Mucosa of rectum (tissue), 2 donors: ENCODE data around the gene PCDH9.
"Not testable (repeated sequence)": the region's sequence is repeated elsewhere in the genome, so short reads cannot be mapped to it uniquely, and the experiment has no call there.

Experiments used
- H3K27ac ChIP-seq, 2 donors: one replicate each; pipeline ENCODE4 v1.7.0; 2013; ENCODE audit warnings: inconsistent platforms in 2 of 2, low read depth in 2 of 2, low read length in 2 of 2
- H3K27me3 ChIP-seq, 2 donors: one replicate each; pipeline ENCODE4 v1.7.0; 2013; ENCODE audit warnings: low read length in 2 of 2; ENCODE audit not compliant: control insufficient read depth in 2 of 2, insufficient read depth in 2 of 2
- H3K36me3 ChIP-seq, 2 donors: one replicate each; pipeline ENCODE4 v1.7.0; 2013; ENCODE audit warnings: low read length in 2 of 2; ENCODE audit not compliant: control insufficient read depth in 2 of 2, insufficient read depth in 2 of 2
- H3K4me1 ChIP-seq, 2 donors: one replicate each; pipeline ENCODE4 v1.7.0; 2013; ENCODE audit warnings: low read length in 2 of 2, mild to moderate bottlenecking in 1 of 2; ENCODE audit not compliant: control insufficient read depth in 2 of 2, insufficient read depth in 2 of 2
- H3K4me3 ChIP-seq, 2 donors: one replicate each; pipeline ENCODE4 v1.7.0; 2013; ENCODE audit warnings: low read length in 2 of 2
- H3K9ac ChIP-seq, 2 donors: one replicate each; pipeline ENCODE4 v1.7.0; 2013; ENCODE audit warnings: low read length in 2 of 2, low read depth in 1 of 2, mild to moderate bottlenecking in 1 of 2
- H3K9me3 ChIP-seq, 2 donors: one replicate each; pipeline ENCODE4 v1.7.0; 2013; ENCODE audit warnings: low read length in 2 of 2; ENCODE audit not compliant: control insufficient read depth in 2 of 2
- donor health status: healthy.
- donor health status: Normal muscosa, but diverticular disease.

The PCDH9 gene

DNA sequence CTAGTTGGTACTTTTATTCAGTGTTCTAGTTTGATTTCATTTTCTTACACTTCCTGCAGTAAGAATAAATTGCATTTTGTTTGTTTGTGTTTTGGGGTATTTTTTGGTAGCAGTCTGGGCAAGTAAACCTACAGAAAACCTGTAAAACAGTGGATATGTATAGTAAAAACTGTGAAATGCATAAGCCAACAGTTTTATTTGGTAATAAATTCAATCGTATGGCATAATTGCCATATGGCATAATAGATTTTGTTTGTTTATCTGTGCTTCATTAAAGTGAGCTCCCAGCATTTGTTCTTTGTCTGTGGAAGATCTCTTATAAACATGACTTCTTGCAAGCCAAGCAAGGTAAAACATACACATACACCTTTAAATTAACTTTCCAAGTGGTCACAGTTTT lies 111.9 kb downstream of the PCDH9 start:
- Histone ChIP-seq H3K4me1 (no peaks in the 10 kb centered on the region), H3K27me3 (no peaks in the 10 kb centered on the region), H3K27ac (no peak overlapping the region), H3K36me3 (no peaks in the 10 kb centered on the region), H3K9me3 (no peaks in the 10 kb centered on the region), H3K4me3 (no peak overlapping the region), H3K9ac (no peak overlapping the region)

GRCh38 chr13:67117010-67117550 lies 113.1 kb downstream of the PCDH9 start:
- Histone ChIP-seq H3K4me3 (no peak overlapping the region), H3K9me3 (no peaks in the 10 kb centered on the region), H3K9ac (no peak overlapping the region), H3K27me3 (no peaks in the 10 kb centered on the region), H3K36me3 (no peaks in the 10 kb centered on the region), H3K27ac (no peak overlapping the region), H3K4me1 (no peaks in the 10 kb centered on the region)

- H3K4me1 ChIP-seq = no peaks in the 10 kb centered on the region
- H3K9ac ChIP-seq = no peak overlapping the region
- H3K36me3 ChIP-seq = no peaks in the 10 kb centered on the region
Measured at GRCh38 chr13:67107979-67108378, 122.2 kb downstream of the PCDH9 start.

DNA sequence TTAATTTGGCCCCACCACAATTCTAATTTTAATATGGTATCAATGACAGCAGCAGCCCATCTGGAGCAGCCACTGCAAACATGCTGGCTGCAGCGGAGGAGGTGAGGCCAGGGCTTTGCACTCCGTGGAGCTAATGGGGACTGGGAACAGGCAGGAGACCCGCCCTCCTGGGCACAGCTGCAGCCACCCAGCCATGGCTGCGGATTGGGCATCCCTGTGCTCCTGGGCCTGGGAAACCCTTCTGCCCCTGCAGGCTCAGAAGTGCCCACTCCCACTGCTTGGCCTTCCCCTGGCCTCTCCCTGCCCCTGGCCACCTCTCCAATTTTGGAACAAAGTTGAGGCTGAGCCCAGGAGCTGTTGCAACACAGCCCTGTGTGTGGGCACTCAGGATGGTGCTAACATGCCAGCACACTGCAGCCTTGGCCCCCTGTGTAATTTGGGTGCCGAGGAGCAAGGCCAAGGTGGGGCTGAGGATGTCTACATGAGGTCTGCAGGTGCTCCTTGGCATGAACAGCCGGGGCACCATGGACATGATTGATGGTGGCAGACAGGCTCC lies 123.6 kb downstream of the PCDH9 start:
- Histone ChIP-seq H3K4me3 (no peak overlapping the region), H3K27ac (no peak overlapping the region), H3K27me3 (no peaks in the 10 kb centered on the region), H3K36me3 (no peaks in the 10 kb centered on the region), H3K9ac (no peak overlapping the region), H3K4me1 (no peaks in the 10 kb centered on the region), H3K9me3 (no peaks in the 10 kb centered on the region)

More at GRCh38 chr13:67107979-67108378, 122.2 kb downstream of the PCDH9 start:
- no peaks in the 10 kb centered on the region for H3K27me3 ChIP-seq
- H3K27ac ChIP-seq = no peak overlapping the region
- H3K9me3 ChIP-seq = no peaks in the 10 kb centered on the region
- H3K4me3 ChIP-seq = no peak overlapping the region

GRCh38 chr13:67101730-67102467 lies 128.2 kb downstream of the PCDH9 start:
- Histone ChIP-seq H3K27me3 (no peaks in the 10 kb centered on the region), H3K9ac (no peak overlapping the region), H3K4me3 (no peak overlapping the region), H3K36me3 (no peaks in the 10 kb centered on the region), H3K9me3 (no peaks in the 10 kb centered on the region), H3K27ac (no peak overlapping the region), H3K4me1 (no peaks in the 10 kb centered on the region)

DNA sequence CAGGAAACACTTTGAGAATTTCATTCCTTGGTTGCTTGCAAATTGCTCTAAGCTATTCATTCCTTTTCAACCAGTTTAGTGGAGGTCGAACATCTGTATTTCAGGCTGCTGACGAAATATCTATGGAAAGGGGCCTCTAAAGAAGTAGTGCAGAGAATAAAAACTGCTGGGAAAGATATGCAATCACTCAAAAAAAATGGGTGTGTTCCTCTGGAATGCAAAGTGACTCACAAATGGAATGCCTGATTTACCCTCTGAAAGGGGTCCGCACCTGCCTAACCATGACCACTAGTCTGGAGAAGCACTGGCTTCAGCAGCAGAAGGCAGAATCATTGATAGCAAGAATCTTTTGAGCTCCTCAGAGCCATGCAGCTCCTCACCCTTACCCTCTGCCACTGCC lies 129.4 kb downstream of the PCDH9 start:
- H3K9me3 ChIP-seq = no peaks in the 10 kb centered on the region
- no peak overlapping the region for H3K9ac ChIP-seq
- H3K4me1 ChIP-seq = no peaks in the 10 kb centered on the region
- no peak overlapping the region for H3K4me3 ChIP-seq
- H3K27me3 ChIP-seq = no peaks in the 10 kb centered on the region
- H3K27ac ChIP-seq = no peak overlapping the region
- no peaks in the 10 kb centered on the region for H3K36me3 ChIP-seq

DNA sequence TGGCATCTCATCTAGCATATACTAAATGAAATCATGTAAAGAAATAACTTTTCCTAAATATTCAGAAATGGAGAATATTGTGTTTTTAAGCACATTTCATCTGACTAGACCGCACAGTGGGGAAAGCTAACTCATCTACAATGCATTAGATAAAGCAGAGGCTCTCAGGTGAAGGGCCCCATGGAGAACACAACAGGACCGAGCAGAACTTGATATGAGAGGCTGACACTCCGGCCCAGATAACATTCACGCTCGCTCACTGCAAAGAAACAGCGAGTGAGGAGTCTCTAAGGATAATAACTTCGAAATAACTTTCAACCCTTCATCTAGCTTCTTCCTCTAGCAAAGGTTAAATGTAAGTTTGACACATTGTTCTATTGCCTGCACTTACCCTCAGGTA lies 130.6 kb downstream of the PCDH9 start:
- Histone ChIP-seq H3K9ac (no peak overlapping the region), H3K9me3 (no peaks in the 10 kb centered on the region), H3K27me3 (no peaks in the 10 kb centered on the region), H3K4me3 (no peak overlapping the region), H3K27ac (no peak overlapping the region), H3K36me3 (no peaks in the 10 kb centered on the region), H3K4me1 (no peaks in the 10 kb centered on the region)

DNA sequence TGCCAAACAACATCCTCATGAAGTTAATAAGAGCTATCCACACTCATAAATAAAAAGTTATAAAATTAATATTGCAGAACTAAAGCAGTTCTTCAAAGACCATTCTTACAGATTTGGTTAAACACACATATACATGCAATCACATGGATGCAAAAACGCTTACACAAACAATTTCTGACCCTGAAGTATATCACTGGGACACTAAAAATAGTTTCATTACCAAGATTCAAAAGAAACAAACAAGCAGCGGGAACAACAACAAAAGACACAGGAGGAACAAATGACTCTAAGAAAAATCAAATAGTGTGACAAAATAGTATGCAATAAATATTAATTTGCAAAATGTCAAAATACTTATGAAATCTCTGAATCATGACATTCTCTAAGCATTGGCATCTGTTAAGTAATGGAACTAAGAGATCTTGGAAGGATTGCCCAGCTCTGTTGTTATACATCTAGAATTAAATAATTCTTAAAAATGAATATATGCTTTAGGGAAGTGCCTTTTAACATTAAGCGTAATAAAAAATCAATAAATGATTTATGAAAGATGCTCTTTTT lies 132.2 kb downstream of the PCDH9 start:
- Histone ChIP-seq H3K4me3 (no peak overlapping the region), H3K27ac (no peak overlapping the region), H3K4me1 (no peaks in the 10 kb centered on the region), H3K9me3 (no peaks in the 10 kb centered on the region), H3K27me3 (no peaks in the 10 kb centered on the region), H3K36me3 (no peaks in the 10 kb centered on the region), H3K9ac (no peak overlapping the region)

DNA sequence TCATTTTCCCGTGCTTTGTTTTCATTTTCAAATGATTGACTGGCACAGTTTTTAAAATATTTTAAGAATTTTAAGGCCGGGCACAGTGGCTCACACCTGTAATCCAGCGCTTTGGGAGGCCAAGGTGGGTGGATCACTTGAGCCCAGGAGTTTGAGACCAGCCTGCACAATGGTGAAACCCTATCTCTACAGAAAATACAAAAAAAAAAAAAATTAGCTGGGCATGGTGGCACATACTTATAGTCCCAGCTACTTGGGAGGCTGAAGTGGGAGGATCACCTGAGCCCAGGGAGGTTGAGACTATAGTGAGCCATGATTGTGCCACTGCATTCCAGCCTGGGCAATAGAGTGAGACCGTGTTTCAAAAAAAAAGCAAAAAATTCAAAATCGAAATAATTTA lies 133.2 kb downstream of the PCDH9 start:
- H3K9ac ChIP-seq, H3K27me3 ChIP-seq, H3K9me3 ChIP-seq, H3K36me3 ChIP-seq, H3K27ac ChIP-seq, H3K4me1 ChIP-seq, H3K4me3 ChIP-seq: not testable (repeated sequence)

GRCh38 chr13:67096418-67096817 lies 133.7 kb downstream of the PCDH9 start:
- Histone ChIP-seq H3K36me3 (no peaks in the 10 kb centered on the region), H3K4me3 (no peak overlapping the region), H3K27ac (no peak overlapping the region), H3K27me3 (no peaks in the 10 kb centered on the region), H3K9ac (no peak overlapping the region), H3K9me3 (no peaks in the 10 kb centered on the region), H3K4me1 (no peaks in the 10 kb centered on the region)
